ENCODE results near the gene GRIP2. TPM values are rescaled to one million over a fixed set of nuclear protein-coding genes. Genes with fewer than 3 reads are reported as not detected.
"Not testable (repeated sequence)": the region's sequence is repeated elsewhere in the genome, so short reads cannot be mapped to it uniquely, and the experiment has no call there.

GRIP2 gene
- polyA plus RNA-seq, 4 donors = 0.97 to 1.2 (median 1.1) TPM

DNA sequence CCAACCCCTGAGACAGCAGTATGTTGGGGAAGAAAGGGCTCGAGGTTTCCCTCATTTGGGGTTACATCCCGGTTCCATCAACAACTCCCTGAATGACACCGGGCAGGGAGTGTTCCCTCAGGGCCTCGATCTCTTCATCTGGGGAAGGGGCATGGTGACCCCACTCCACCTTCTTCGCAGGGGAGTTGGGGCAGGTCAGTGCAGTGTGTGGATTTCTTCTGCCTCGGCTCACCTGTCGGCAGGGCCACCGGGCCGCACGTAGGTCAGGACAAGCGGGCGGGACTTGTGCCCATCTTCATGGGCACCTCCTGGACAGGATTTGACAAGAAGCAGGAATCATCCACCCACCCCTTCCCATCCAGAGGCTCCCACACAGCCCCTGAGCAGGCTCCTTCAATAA lies 17.4 kb downstream of the GRIP2 start:
- no peak for DNase-seq (ENCODE audit: low read depth in 4 of 4, low spot score in 3 of 4)

DNA sequence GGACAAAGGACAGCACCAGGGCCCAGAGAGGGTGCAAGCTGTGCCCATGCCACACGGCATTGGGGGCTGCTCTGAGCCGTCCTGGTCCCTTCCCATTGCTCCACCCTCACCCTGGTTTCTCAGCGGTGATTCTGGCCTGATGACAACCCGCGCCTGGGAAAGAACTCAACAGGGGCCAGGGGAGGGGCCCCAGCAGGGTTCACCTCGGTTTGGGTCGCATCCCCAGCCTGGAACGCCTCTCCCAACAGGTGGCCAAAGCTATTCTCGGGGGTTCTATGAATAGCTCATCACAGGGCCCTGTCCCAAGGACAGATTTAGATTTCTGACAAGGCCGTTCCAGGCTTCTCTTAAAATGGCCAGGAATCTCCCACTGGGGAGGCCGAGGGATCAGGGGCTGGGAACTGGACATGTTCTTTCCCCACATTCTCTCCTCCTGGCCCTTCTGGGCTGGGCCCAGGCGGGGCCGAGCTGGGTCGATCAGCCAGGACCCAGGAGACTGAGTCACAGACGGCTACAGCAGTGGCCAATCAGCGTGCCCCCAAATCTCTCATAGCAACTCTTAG lies 17.9 kb downstream of the GRIP2 start:
- DNase-seq (ENCODE audit: low read depth in 4 of 4, low spot score in 3 of 4) = no peak

DNA sequence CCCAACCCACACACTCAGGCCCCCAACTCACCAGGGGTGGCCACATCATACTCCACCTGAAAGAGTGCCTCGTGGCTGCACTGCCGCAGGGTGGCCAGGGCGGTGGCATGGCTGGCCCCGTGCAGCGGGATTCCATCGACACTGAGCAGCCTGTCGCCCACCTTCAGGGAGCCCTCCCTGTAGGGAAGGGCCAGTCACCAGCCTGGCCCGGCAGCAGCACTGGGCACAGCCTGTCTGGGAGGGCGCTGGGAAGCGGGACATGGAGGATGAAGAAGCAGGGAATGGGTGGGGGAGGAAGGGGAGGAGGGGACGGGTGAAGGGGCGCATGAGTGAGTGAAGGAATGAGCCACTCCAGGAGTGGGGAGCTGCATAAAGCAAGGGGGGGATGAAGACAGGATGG lies 18.5 kb downstream of the GRIP2 start:
- no peak for DNase-seq (ENCODE audit: low read depth in 4 of 4, low spot score in 3 of 4)

DNA sequence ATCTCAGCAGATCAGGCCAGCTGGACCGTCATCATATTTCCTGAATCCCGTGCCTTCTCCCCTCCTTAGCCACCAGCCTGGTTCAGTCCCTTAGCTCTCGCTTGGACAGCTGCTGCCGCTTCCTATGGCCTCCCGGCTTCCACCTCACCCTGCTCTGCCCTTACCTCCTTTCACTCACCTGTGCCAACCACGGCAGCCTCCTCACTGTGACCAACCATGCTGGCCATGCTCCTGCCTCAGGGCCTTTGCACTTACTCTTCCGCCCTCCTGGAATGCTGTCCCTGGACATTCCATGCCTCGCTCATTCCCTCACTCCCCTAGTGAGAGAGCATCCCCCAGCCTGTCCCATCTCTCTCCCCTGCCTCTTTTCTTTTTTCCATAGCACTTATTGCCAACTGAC lies 19.2 kb downstream of the GRIP2 start:
- DNase-seq (ENCODE audit: low read depth in 4 of 4, low spot score in 3 of 4) = no peak

DNA sequence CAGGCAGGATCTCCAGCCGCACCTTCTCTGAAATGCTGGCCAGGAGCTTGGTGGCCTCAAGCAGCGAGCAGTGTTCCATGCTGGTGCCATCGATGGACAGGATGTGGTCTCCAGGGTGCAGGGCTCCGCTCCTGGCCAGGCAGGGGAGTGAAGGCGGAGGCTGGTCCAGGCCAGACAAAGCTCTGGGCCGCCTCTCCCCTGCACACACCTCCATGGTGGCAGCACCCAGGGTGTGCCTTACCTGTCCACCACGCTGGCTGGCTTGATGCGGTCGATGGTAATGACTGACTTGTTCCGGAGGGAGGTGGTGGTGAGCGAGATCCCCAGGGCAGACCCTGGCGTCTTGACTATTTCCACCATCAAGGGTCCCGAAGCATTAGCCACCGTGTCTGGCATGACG lies 20.0 kb downstream of the GRIP2 start:
- DNase-seq (ENCODE audit: low read depth in 4 of 4, low spot score in 3 of 4) = no peak

DNA sequence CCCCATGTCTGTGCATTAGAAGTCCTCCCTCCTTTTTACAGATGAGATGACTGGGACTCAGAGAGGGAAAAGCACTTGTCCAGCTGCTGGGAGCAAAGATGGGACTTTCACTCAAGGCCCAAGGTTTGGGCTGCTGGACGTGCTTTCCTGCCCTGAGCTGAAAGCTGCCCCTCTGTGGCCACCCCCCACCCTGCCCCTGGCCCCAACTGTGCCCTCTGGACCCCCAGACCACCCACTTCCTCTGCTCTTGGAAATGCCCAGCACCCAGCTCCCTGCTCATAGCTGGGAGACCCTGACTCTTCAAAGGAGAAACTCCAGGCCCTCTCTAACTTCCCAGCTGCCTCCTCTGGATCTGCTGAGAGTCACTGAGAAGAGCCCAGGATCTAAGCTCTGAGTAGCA lies 20.7 kb downstream of the GRIP2 start:
- DNase-seq (ENCODE audit: low read depth in 4 of 4, low spot score in 3 of 4) = no peak

DNA sequence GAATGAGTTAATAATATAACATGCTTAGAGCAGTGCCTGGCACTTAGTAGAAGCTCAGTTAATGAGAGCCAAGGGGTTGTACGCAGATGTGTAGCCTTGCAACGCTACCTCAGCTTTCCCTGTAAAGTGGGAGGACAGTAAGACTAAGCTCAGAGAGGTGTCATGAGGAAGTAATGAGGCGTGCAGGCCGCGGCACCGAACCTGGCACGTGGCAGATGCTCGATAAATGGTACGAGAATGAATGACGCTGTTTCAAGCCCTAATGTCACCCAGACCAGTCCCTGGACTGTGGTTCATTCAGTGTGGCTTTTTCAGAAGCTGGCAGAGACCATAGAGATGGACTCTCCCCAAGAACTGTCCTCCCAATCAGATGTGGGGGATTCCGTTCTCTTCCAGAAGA lies 21.2 kb downstream of the GRIP2 start:
- DNase-seq (ENCODE audit: low read depth in 4 of 4, low spot score in 3 of 4) = no peak

DNA sequence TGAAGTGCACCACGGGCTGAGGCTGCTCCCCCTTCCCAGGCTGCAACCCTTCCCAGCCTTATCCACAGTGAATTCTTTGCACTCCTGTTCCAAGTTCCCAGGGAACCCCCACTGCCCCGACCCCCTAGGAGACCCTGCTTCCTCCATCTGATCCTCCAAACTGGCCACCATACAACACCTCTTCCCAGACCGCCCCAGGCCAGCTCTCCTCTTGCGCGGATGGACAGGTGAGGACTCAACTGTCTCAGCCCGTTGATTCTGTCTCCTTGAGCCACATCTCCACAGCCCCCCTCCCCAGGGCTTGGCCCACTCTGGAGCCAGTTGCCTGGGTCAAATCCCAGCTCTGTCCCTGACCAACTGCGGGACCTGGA lies 21.7 kb downstream of the GRIP2 start:
- DNase-seq (ENCODE audit: low read depth in 4 of 4, low spot score in 3 of 4) = no peak

DNA sequence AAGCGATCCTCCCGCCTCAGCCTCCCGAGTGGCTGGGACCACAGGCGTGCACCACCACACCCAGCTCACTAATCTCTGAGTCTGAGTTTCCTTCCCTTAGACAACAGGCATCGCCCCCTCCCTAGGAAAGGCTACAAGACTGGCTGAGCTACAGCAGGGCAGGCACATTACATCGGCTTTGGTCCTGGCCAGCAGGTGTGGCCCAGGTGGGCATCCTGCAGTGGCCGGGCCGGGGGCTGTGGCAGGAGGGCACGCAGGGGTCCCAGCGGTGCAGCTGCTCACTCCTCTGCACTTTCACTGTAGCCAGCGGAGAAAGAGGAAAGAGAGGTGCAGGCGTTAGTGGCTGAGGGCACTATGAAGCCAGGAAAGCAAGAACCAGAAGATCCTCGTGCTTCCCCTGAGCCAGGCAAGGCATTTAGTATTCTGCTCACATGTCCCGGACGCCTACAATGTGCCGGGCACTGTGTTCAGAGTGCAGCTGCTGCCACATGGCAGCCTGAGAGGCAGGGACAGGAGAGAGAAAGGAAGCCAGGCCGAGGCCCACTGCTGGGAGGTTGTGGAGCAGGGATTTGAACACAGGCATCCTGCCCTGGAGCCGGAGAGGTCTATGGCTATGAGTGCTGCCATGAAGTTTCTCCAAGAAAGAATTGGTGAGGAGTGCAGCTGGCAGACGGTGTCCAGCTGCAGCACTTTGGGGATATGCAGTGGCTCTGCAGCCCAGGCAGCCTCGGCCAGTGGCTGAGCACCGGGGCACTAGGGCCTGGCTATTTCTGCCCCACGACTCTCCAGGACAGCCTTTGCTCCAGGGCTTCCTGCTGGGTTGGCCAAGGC lies 22.3 kb downstream of the GRIP2 start:
- DNase-seq (ENCODE audit: low read depth in 4 of 4, low spot score in 3 of 4) = no peak

DNA sequence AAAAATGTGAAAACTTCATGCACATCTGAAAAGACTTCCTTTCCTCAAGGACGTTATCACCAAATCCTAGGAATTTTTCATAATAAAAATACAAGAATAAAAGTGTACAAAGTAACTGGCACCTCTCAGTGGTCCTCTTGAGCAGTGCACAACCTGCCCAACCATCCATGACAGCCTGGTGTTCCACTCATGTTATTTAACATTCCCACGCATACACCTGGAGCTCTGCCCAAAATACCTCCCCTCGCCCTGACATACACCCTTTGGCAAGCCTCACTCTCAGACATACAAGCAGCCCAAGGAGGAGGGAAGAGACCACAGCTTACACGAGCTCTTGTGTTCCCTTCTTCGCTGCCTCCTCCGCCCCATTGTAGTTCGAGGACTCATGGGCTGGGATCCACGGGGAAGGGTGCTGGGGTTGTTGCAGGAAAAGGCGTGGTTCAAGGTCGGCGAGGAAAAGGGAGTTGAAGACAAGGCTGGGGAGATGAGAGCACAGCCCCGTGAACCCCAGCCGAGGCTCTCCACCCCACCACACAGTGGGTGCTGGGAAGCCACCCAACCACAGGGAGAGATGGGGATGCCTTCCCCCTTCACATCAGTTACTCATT lies 23.3 kb downstream of the GRIP2 start:
- DNase-seq (ENCODE audit: low read depth in 4 of 4, low spot score in 3 of 4) = no peak

DNA sequence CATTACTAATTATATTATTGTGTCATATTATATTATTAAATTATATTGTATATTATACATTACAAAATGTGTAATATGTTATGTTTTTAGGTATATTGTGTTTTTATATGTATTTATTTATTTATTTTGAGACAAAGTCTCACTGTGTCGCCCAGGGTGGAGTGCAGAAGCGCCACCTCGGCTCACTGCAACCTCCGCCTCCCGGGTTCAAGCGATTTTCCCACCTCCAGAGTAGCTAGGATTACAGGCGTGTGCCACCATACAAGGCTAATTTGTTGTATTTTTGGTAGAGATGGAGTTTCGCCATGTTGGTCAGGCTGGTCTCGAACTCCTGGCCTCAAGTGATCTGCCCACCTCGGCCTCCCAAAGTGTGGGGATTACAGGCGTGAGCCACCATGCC lies 24.6 kb downstream of the GRIP2 start:
- DNase-seq (ENCODE audit: low read depth in 4 of 4, low spot score in 3 of 4) = not testable (repeated sequence)

DNA sequence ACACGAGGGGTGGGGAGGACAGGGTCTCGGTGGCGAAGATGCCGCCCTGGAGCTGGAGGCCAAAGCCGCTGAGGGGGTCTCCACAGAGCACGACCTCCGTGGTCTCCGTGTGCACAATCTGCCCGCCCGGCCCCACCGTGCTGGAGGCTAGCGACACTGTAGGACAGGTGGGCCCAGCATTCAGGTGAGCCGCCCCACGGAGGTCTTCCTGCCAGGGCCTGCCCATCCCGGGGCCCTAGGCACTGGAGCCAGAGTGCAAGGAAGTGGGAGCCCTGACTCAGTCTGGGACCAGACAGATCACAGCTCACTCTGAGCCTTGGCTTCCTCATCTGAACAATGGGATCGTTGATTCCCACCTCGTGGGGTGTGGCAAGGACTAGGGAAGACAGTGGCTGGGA lies 25.8 kb downstream of the GRIP2 start:
- DNase-seq (ENCODE audit: low read depth in 4 of 4, low spot score in 3 of 4) = no peak

DNA sequence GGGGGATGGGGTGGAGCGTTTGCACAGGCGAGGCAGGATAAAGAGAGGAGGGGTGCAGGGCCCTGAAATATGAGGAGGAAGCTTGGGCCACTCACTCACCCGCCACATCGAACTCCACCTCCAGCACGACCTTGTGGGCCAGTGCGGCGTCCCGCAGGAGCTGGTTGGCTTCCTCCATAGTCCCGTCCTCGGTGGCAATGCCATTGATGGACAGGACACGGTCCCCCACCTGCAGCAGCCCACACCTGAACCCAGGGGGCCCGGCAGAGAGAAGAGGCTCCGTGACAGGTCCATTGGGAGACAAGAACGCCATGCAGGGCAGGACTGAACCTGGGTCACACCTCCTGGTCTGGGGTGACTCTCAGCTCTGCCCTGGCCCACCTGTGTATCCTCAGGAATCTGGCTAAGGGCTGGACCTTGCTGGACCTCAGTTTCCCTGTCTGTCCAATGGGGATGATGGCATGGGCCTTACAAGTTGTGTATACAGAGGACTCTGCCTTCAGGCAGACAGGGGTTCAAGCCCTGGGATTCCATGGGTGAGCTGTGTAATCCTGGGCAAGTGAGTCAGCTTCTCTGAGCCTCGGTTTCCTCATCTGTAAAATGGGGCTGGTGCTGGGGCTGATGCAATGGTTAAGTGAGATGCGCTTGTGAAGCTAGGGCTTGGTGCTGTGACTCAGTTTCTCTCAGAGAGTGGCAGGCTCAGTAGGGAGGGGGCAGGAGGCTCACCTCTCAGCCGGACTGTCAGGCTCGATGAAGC lies 26.4 kb downstream of the GRIP2 start:
- DNase-seq (ENCODE audit: low read depth in 4 of 4, low spot score in 3 of 4) = no peak

DNA sequence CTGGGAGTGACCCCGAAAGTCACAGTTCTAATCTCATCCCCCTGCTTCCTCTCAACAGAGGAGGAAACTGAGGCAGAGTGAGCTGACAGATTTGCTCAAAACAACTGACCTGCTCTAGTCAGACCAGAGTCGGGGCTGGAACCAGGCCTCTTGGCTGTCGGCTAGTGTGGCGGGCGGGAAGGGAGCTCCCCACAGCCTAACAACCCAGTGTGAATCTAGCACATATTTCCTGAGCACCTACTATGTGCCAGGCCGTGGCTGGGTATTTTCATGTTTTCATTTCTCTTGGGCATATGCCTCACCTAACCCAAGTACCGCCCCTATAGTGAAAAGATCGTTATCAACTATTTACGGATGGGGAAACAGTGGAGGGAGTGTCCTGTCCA lies 27.2 kb downstream of the GRIP2 start:
- no peak for DNase-seq (ENCODE audit: low read depth in 4 of 4, low spot score in 3 of 4)

DNA sequence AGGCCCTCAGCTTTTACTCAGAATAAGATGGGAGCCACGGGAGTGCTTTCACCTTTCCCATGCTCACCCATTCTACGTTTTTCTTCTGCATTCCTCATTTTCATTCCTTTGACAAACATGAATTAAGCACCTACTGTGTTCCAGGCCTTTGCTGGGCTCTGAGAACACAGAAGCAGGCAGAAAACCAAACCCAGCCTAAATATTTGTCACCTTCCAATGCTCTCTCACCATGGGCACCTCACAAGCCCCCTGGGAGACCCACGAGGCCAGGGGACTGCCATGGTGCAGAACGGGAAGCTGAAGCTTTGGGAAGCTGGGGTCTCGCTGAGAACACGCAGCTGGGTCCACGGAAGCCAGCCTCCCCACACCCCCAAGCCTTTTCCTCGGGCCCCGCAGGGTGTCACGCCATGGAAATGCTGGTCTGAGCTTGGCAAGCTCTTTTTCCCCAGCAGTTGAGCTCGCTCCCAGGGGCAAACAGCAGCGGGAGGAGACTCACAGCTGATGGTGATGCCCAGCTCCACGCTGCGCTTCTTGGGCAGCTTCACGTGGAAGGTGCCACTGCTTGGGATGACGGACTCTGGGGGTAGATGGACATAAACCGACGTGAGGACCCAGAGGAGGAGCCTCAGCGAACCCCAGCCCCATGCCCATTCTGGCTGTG lies 27.7 kb downstream of the GRIP2 start:
- DNase-seq (ENCODE audit: low read depth in 4 of 4, low spot score in 3 of 4) = no peak

DNA sequence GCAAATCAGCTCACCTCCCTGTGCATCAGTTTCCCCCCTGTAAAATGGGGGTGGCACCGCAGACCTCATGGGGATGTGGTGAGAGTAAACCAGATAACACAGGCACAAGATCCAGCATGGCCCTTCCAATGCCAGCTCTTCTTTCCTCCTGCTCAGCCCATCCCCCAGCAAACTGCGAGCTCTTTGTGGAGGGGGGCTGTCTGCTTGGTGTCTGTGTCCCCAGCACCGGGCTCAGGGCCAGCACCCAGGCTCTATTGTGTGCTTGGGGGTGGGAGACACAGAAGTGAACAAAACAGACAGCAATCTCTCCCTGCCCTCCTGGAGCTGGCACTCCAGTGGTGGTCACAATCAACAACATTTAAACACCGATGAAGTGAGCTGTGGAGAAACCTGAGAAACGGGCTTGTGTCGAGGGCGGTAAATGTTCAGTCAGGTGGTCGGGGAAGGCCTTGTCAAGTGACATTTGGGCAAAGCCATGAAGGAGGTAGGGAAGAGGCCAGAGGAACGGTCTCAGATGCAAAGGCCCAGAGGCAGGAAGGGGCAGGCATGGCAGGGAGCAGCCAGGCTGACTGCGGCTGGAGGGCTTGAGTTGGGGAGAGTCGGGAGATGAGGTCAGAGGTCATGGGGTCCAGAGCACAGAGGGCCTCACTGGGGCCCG lies 28.4 kb downstream of the GRIP2 start:
- DNase-seq (ENCODE audit: low read depth in 4 of 4, low spot score in 3 of 4) = no peak

DNA sequence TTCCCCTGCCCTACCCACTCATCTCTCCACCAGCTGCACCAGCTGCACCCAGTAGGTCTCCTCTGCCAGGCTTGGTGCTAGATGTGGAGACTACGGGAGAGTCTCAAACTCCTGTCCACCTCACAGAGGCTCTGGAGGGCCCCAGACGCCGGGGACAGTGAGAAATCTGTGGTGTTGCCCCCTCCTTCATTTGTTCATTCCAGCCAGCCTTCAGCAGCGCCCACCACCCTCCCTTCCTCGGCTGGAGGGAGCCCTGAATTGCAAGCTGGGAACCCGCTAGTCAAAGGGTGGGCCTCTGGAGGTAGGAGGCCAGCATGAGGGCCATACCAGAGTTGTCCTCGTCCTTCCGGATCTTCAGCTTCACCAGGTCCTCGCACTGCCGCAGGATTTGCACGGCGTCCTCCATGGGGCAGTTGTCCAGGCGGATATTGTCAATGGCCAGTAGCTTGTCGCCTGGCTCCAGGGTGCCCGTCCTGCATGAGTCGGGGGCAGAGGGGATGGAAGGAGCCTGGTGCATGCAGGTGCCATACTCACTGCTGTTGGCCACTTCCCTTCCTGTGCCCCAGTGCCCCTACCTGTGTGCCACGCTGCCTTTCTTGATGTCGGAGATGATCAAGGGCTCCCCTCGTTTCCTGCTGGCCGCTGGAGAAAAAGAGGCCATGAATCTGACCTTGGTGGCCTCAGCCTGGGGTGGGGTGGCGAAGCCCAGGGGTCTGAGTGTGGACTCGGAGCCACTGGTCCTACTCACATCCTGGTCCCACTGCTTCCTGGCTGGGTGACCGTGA lies 29.1 kb downstream of the GRIP2 start:
- DNase-seq (ENCODE audit: low read depth in 4 of 4, low spot score in 3 of 4) = no peak

DNA sequence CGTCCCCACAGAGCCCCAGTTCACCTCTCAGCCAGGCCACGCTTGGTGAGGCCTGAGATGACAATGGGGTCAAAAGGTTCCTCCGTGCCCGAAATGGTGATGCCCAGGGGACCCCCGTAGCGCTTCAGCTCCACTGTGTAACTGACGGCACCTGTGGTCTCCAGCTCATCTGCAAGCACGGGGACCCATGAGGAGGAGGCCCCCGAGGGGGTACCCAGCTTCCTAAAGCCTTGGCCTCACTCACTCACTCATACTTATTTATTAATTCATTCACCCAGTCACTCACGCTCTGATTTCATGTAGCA lies 30.4 kb downstream of the GRIP2 start:
- DNase-seq (ENCODE audit: low read depth in 4 of 4, low spot score in 3 of 4) = no peak

DNA sequence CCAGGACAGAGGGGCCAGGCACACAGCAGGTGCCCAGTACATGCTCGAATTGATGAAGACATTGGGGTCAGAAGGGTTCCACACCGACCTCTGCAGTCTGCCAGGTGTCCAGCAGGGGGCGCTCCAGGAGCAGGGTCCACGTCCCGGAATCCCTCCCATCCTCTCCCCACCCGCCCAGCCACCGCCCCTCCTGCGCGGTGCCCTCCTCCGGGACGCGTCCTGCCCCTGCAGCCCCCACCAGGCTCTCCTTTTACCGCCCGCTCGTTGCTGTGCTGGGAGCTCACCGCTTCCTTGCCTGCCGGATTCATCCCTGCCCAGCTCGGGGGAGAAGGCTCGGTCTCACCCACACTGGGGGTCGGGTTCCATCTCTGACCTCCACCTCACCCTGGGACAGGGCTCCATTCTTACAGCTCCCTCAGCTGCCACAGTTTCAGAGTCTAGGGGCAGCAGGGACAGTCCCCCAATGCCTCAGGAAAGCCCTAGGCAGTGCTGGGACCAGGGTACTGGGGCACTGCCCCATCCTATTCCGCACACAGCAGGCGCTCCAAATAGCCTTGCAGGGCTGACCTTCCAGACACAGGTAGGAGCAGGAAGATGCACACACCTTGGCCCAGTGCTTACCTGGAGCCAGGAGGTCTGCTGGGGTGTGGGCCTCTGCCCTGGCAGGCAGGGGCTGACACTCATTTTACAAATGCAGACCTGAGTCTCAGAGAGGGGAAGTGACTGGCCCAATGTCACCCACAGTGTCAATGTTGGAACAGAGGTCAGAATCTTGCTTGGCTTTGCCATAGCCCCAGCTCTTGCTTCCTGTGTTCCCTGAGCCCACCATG lies 31.0 kb downstream of the GRIP2 start:
- DNase-seq (ENCODE audit: low read depth in 4 of 4, low spot score in 3 of 4) = peak; percentile 10 to 48 (median 29)

All from right renal pelvis (tissue), 4 donors.